IPS-15b (cell line): ENCODE data around the gene DHX16.

ENCODE experiments used
- H3K27me3 ChIP-seq: one replicate; pipeline ENCODE4 v1.6.1; 2013; ENCODE audit warnings: low read length; ENCODE audit not compliant: control insufficient read depth, insufficient read depth
- H3K36me3 ChIP-seq: one replicate; pipeline ENCODE4 v1.6.1; 2013; ENCODE audit warnings: low read length; ENCODE audit not compliant: control insufficient read depth, insufficient read depth
- H3K4me1 ChIP-seq: one replicate; pipeline ENCODE4 v1.6.1; 2013; ENCODE audit warnings: mild to moderate bottlenecking, low read length; ENCODE audit not compliant: control insufficient read depth, insufficient read depth
- H3K4me3 ChIP-seq: one replicate; pipeline ENCODE4 v1.5.1; 2013; ENCODE audit warnings: low read depth, low read length
- H3K9ac ChIP-seq: one replicate; pipeline ENCODE4 v1.6.1; 2013; ENCODE audit warnings: low read depth, mild to moderate bottlenecking, low read length
- H3K9me3 ChIP-seq: one replicate; pipeline ENCODE4 v1.6.1; 2013; ENCODE audit warnings: mild to moderate bottlenecking, low read length; ENCODE audit not compliant: control insufficient read depth, insufficient read depth

Gene DHX16

GRCh38 chr6:30689985-30690384, 17.2 kb upstream of the DHX16 start:
- H3K36me3 ChIP-seq = peaks cover 2% of the 10 kb centered on the region
- no peaks in the 10 kb centered on the region for H3K9me3 ChIP-seq
- H3K9ac ChIP-seq = peak overlapping the region; percentile 54
- peaks cover 11% of the 10 kb centered on the region for H3K4me1 ChIP-seq
- H3K4me3 ChIP-seq = peak overlapping the region; percentile 96
- H3K27me3 ChIP-seq = no peaks in the 10 kb centered on the region

DNA sequence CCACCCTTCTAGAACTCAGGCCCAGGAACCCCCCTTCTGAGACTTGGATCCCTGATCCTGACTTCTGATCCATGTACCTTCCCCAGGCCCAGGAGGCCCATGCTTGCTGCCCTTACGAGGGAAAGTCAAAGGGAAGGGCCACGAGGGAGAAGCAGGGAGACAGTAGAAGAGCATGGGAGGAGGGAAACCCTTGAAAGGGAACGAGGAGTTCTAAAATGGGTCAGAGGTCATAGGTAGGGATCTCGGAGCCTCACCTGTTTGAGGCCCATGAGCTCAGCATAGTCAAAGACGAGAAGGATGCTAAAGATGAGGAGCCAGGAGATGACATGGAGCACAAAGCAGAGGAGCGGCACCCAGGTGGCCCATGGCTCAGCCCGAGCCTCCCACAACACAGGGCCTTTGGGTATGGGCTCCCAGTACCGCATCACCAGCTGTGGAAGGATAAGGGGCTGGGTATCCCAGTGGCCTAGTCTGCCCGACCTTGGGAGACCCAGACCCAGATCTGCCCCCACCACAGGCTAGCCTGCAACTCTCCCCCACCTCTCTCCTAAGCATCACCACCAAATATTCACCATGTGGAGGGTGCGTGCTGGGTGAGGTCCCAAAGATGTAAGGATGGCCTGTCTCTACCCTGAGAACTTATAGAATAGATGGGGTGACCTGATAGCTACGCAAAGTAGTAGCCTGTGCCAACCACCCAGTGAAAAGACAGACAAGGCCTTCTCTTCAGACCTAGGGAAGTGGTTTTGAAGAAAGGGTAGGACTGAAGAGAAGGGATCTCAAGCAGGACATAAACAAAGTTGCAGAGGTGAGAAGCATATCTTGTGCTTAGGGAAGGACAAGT, 16.4 kb upstream of the DHX16 start:
- peaks cover 2% of the 10 kb centered on the region for H3K36me3 ChIP-seq
- H3K9me3 ChIP-seq = no peaks in the 10 kb centered on the region
- H3K27me3 ChIP-seq = no peaks in the 10 kb centered on the region
- no peak overlapping the region for H3K4me3 ChIP-seq
- no peak overlapping the region for H3K9ac ChIP-seq
- H3K4me1 ChIP-seq = peaks cover 15% of the 10 kb centered on the region

GRCh38 chr6:30688569-30688968, 15.8 kb upstream of the DHX16 start:
- peaks cover 17% of the 10 kb centered on the region for H3K4me1 ChIP-seq
- no peak overlapping the region for H3K4me3 ChIP-seq
- H3K27me3 ChIP-seq = no peaks in the 10 kb centered on the region
- H3K9me3 ChIP-seq = no peaks in the 10 kb centered on the region
- peaks cover 2% of the 10 kb centered on the region for H3K36me3 ChIP-seq
- H3K9ac ChIP-seq = no peak overlapping the region

DNA sequence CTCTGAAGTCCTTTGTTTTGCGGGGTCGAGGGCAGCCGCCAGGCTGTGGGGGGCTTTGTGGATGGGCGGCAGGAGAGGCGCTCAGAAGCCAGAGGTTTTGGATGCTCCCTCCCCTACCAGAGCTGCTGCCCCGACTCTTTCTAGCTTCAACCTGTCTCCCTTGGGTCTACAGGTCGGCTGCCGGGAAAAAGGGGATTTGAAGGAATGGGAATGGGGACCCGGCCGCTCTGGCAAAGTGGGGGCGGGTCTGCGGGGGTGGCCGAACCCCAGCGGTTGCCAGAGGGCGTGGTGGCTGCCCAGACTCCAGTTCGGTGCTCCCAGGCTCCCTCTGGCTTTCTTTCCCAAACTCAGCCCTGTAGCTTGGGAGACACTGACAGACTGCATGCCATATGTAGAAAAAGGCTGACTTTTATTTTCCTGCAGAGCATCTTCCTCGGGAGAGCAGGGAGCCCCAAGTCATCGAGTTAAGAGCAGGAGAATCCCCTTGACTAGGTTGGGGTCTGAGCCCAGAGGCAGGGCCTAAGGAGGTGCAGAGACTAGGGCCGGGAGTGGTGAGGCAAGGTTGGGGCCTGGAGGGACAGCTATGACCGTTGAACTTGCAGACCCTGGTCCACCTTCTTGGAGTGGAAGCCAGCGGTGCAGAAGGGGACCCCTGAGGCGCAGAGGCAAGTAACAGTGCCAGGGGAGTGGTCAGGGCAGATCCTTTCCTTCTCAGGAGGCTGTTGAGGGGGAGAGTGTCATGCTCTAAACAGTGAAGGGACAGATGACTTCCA, 15.0 kb upstream of the DHX16 start:
- Histone ChIP-seq H3K9ac (peak overlapping the region; percentile 73), H3K9me3 (no peaks in the 10 kb centered on the region), H3K4me1 (peaks cover 24% of the 10 kb centered on the region), H3K4me3 (peak overlapping the region; percentile 87), H3K27me3 (no peaks in the 10 kb centered on the region), H3K36me3 (peaks cover 2% of the 10 kb centered on the region)

GRCh38 chr6:30686908-30687658, 14.3 kb upstream of the DHX16 start:
- H3K9ac ChIP-seq = peak overlapping the region; percentile 73
- H3K36me3 ChIP-seq = peaks cover 2% of the 10 kb centered on the region
- peak overlapping the region; percentile 87 for H3K4me3 ChIP-seq
- no peaks in the 10 kb centered on the region for H3K27me3 ChIP-seq
- no peaks in the 10 kb centered on the region for H3K9me3 ChIP-seq
- peaks cover 29% of the 10 kb centered on the region for H3K4me1 ChIP-seq

DNA sequence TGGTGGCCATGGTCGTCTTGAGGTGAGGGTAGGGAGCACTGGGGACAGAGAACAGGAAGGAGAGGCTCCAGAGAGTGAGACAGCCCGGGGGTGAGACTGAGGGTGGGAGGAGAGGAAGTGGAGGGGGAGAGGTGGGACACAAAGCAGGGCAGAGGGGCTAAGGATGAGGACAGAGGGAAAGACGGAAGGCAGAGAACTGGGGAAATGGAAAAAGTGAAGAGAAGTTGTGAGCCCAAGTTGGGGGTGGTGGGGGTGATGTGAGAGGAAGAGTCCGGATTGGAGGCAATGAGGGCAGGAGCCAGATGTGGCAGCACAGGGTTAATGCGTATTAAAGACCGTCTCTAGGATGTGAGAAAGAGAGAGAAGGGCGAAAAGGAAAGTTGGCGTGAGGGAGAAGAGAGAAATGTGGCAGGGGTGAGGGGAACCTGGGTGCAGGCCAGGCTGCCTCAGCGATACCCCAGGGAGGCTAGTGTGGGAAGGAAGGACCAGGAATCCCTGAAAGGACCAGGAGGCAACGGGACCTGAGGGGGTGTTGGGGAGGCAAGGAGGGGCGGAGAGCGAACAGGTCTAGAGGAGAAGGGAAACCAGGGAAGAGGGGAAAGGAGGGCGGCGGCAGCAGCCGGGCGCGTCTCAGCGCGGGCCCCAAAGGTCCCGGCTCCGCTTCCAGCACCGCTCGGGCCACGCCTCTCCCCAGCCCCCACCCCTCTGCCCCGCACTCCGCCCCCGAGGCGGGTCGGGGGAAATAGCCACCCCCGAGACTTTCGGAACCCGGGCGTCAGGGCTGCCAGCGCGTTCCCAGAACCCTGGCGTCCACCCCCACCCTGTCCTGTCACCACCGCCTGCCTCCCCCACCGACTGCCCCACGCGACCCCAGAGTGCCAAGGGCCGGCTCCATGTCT, 13.5 kb upstream of the DHX16 start, which contains the start of gene PPP1R18:
Gene PPP1R18, minus strand, starts transcription at position 637 of the 899 bp plus-strand sequence. Its CDS starts 627 bp downstream, at position 10.
- Histone ChIP-seq H3K4me3 (peak within 1 kb of the TSS; percentile 87), H3K4me1 (peaks cover 33% of the 10 kb centered on the region), H3K27me3 (no peaks in the 10 kb centered on the region), H3K36me3 (peaks cover 2% of the 10 kb centered on the region), H3K9me3 (no peaks in the 10 kb centered on the region), H3K9ac (peak within 1 kb of the TSS; percentile 73)

GRCh38 chr6:30685157-30686008, 12.6 kb upstream of the DHX16 start:
- peaks cover 33% of the 10 kb centered on the region for H3K4me1 ChIP-seq
- peak overlapping the region; percentile 87 for H3K4me3 ChIP-seq
- H3K27me3 ChIP-seq = no peaks in the 10 kb centered on the region
- H3K36me3 ChIP-seq = peaks cover 2% of the 10 kb centered on the region
- no peaks in the 10 kb centered on the region for H3K9me3 ChIP-seq
- H3K9ac ChIP-seq = peak overlapping the region; percentile 1

GRCh38 chr6:30684386-30685156, 11.8 kb upstream of the DHX16 start:
- Histone ChIP-seq H3K36me3 (peaks cover 2% of the 10 kb centered on the region), H3K27me3 (no peaks in the 10 kb centered on the region), H3K9ac (peak overlapping the region; percentile 1), H3K9me3 (no peaks in the 10 kb centered on the region), H3K4me3 (peak overlapping the region; percentile 48), H3K4me1 (peaks cover 36% of the 10 kb centered on the region)

DNA sequence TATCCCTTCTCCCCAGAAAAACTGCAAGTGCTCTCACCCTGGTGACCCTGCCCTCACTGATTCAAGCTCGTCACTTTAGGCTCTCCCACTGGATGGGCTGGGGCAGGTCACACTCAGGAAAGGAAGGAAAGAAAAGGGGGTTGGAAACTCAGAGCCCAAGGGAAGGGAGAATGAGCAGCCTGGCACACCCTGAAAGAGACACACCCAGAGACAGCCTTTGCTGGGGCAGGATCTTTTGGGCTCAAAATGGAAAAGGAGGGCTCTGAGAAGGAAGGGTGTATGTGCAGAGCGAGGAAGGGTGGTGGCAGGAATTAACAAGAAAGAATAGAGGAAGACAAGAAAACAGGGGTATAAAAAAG, 11.2 kb upstream of the DHX16 start:
- H3K9me3 ChIP-seq = no peaks in the 10 kb centered on the region
- peaks cover 37% of the 10 kb centered on the region for H3K4me1 ChIP-seq
- peak overlapping the region; percentile 48 for H3K4me3 ChIP-seq
- no peak overlapping the region for H3K9ac ChIP-seq
- H3K27me3 ChIP-seq = no peaks in the 10 kb centered on the region
- H3K36me3 ChIP-seq = peaks cover 2% of the 10 kb centered on the region
